Spleen (tissue), 7 donors: ENCODE data around the gene OR8G1.

ENCODE experiments used
- CTCF ChIP-seq, 11 experiments: fragments of 200-600 bp in 7 of 11; fragments of 450-650 bp in 4 of 11; sonication (generic) in 4 of 11; IDR thresholded peaks in 8 of 11; conservative IDR thresholded peaks in 3 of 11; 1 replicate in 7 of 11; 2 replicates in 4 of 11; pipeline versions ENCODE4 v1.4.0 to v1.8.0; 2016 to 2021; ENCODE audit warnings: antibody characterized with exemption in 11 of 11, inconsistent platforms in 4 of 11, mild to moderate bottlenecking in 1 of 11
- POLR2A ChIP-seq, 3 donors: fragments of 450-650 bp; IDR thresholded peaks; one replicate each; pipeline ENCODE4 v1.5.1; 2017; ENCODE audit warnings: antibody characterized with exemption in 3 of 3, mild to moderate bottlenecking in 1 of 3
- POLR2AphosphoS5 ChIP-seq, 3 donors: sonication (generic); formaldehyde crosslinking; IDR thresholded peaks; one replicate each; pipeline ENCODE4 v1.5.1; 2017; ENCODE audit warnings: antibody characterized with exemption in 3 of 3
- donor health status: DM: no; HTN: no; CAD: no; lungs with moderate emphysema.
- donor health status: DM: no; HTN: no; CAD: no.
- donor health status: DM: no; HTN: no; CAD: no.

GRCh38 chr11:124222407-124222806 lies 18.5 kb upstream of the OR8G1 start:
- no peak for TF ChIP-seq POLR2A (IDR thresholded peaks at IDR 0.05)
- TF ChIP-seq CTCF (IDR thresholded peaks at IDR 0.05 in 8 of 11, conservative IDR thresholded peaks at IDR 0.05 in 3 of 11) = no peak
- no peak for TF ChIP-seq POLR2AphosphoS5 (IDR thresholded peaks at IDR 0.05)
